ENCODE results near the gene PCDHA10.

GRCh38 chr5:140877262-140877581, 21.5 kb downstream of the PCDHA10 start:
- TF ChIP-seq CTCF (IDR thresholded peaks at IDR 0.05; ENCODE audit: poor library complexity, severe bottlenecking) (no peak), EP300 (conservative IDR thresholded peaks at IDR 0.05; ENCODE audit: poor library complexity, severe bottlenecking) (no peak), TAF1 (IDR thresholded peaks at IDR 0.05; ENCODE audit: low read depth) (no peak), EZH2 (IDR thresholded peaks at IDR 0.05; ENCODE audit: borderline replicate concordance, insufficient read depth, low read length, poor library complexity, severe bottlenecking) (no peak), MXI1 (conservative IDR thresholded peaks at IDR 0.05; ENCODE audit: poor library complexity, severe bottlenecking) (no peak), REST (IDR thresholded peaks at IDR 0.05; ENCODE audit: borderline replicate concordance) (no peak)

All from neural cell (in vitro differentiated cells).